ENCODE results near the gene COL4A4.

GRCh38 chr2:226978300-226978699, 185.7 kb downstream of the COL4A4 start:
- TF ChIP-seq POLR2A (IDR thresholded peaks at IDR 0.05) (no peak), CTCF (IDR thresholded peaks at IDR 0.05) (no peak)

Measured in Peyer's patch (tissue), 4 donors.